ENCODE measurements around the gene GALNT6.

- TF ChIP-seq, protein P1, sequence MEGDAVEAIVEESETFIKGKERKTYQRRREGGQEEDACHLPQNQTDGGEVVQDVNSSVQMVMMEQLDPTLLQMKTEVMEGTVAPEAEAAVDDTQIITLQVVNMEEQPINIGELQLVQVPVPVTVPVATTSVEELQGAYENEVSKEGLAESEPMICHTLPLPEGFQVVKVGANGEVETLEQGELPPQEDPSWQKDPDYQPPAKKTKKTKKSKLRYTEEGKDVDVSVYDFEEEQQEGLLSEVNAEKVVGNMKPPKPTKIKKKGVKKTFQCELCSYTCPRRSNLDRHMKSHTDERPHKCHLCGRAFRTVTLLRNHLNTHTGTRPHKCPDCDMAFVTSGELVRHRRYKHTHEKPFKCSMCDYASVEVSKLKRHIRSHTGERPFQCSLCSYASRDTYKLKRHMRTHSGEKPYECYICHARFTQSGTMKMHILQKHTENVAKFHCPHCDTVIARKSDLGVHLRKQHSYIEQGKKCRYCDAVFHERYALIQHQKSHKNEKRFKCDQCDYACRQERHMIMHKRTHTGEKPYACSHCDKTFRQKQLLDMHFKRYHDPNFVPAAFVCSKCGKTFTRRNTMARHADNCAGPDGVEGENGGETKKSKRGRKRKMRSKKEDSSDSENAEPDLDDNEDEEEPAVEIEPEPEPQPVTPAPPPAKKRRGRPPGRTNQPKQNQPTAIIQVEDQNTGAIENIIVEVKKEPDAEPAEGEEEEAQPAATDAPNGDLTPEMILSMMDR (IDR thresholded peaks at IDR 0.05; ENCODE audit: low read depth, low read length) = no peak
- no peak for TF ChIP-seq EZH2phosphoT487 (IDR thresholded peaks at IDR 0.05; ENCODE audit: low read depth)
Measured at GRCh38 chr12:51360315-51360714, 30.9 kb downstream of the GALNT6 start.

Measured in OCI-LY3 (cell line).